ENCODE data around the gene AVEN. TPM values are rescaled to one million over a fixed set of nuclear protein-coding genes. Genes with fewer than 3 reads are reported as not detected.

The AVEN gene
- total RNA-seq, 1 donor from 2014 or later, result 13.8 TPM

- Mint-ChIP-seq H3K4me1 (ENCODE audit: low read depth, unreplicated experiment) (peaks cover 9% of the 10 kb centered on the region), H3K27me3 (ENCODE audit: unreplicated experiment) (peaks cover 3% of the 10 kb centered on the region), H3K27ac (ENCODE audit: unreplicated experiment) (peak overlapping the region; percentile 49)
These were observed 25.3 kb downstream of the AVEN start for GRCh38 chr15:34013746-34014145.

GRCh38 chr15:34012461-34013028 is 26.5 kb downstream of the AVEN start:
- no peak for TF ChIP-seq CTCF (IDR thresholded peaks at IDR 0.05; ENCODE audit: partially characterized antibody, unreplicated experiment)
- peaks cover 9% of the 10 kb centered on the region for H3K4me1 Mint-ChIP-seq (ENCODE audit: low read depth, unreplicated experiment)
- DNase-seq, result no peak
- H3K36me3 Mint-ChIP-seq (ENCODE audit: unreplicated experiment), result peaks cover 6% of the 10 kb centered on the region
- no peaks in the 10 kb centered on the region for H3K9me3 Mint-ChIP-seq (ENCODE audit: unreplicated experiment)
- H3K27me3 Mint-ChIP-seq (ENCODE audit: unreplicated experiment), result peaks cover 3% of the 10 kb centered on the region
- H3K4me3 Mint-ChIP-seq (ENCODE audit: unreplicated experiment), result no peak overlapping the region
- no peak overlapping the region for H3K27ac Mint-ChIP-seq (ENCODE audit: unreplicated experiment)

More at GRCh38 chr15:34013746-34014145, 25.3 kb downstream of the AVEN start:
- no peak for DNase-seq
- Mint-ChIP-seq H3K9me3 (ENCODE audit: unreplicated experiment) (no peaks in the 10 kb centered on the region), H3K36me3 (ENCODE audit: unreplicated experiment) (peaks cover 6% of the 10 kb centered on the region), H3K4me3 (ENCODE audit: unreplicated experiment) (no peak overlapping the region)
- no peak for TF ChIP-seq CTCF (IDR thresholded peaks at IDR 0.05; ENCODE audit: partially characterized antibody, unreplicated experiment)

- Mint-ChIP-seq H3K27ac (ENCODE audit: unreplicated experiment) (no peak overlapping the region), H3K9me3 (ENCODE audit: unreplicated experiment) (no peaks in the 10 kb centered on the region), H3K36me3 (ENCODE audit: unreplicated experiment) (peaks cover 6% of the 10 kb centered on the region), H3K4me3 (ENCODE audit: unreplicated experiment) (no peak overlapping the region), H3K4me1 (ENCODE audit: low read depth, unreplicated experiment) (peaks cover 9% of the 10 kb centered on the region), H3K27me3 (ENCODE audit: unreplicated experiment) (peaks cover 3% of the 10 kb centered on the region)
- DNase-seq, result no peak
- TF ChIP-seq CTCF (IDR thresholded peaks at IDR 0.05; ENCODE audit: partially characterized antibody, unreplicated experiment), result no peak
These were observed 27.5 kb downstream of the AVEN start for GRCh38 chr15:34011481-34011880.

GRCh38 chr15:34010921-34011320 is 28.1 kb downstream of the AVEN start:
- no peak overlapping the region for H3K4me3 Mint-ChIP-seq (ENCODE audit: unreplicated experiment)

More at GRCh38 chr15:34010921-34011320, 28.1 kb downstream of the AVEN start:
- no peak for DNase-seq
- no peak overlapping the region for H3K27ac Mint-ChIP-seq (ENCODE audit: unreplicated experiment)
- H3K4me1 Mint-ChIP-seq (ENCODE audit: low read depth, unreplicated experiment), result peaks cover 9% of the 10 kb centered on the region
- no peak for TF ChIP-seq CTCF (IDR thresholded peaks at IDR 0.05; ENCODE audit: partially characterized antibody, unreplicated experiment)
- H3K9me3 Mint-ChIP-seq (ENCODE audit: unreplicated experiment), result no peaks in the 10 kb centered on the region
- peaks cover 6% of the 10 kb centered on the region for H3K36me3 Mint-ChIP-seq (ENCODE audit: unreplicated experiment)
- H3K27me3 Mint-ChIP-seq (ENCODE audit: unreplicated experiment), result peaks cover 3% of the 10 kb centered on the region
